OCI-LY3 (cell line): ENCODE measurements around the gene TTC7B.

Source experiments
- CTCF ChIP-seq: fragments of 200-600, 300-600 bp; sonication (generic); IDR thresholded peaks from 2 replicates; pipeline ENCODE4 v1.5.1; 2014; ENCODE audit warnings: antibody characterized with exemption, low read length, low read depth
- EZH2phosphoT487 ChIP-seq: fragments of 200-600 bp; shearing (Covaris generic); IDR thresholded peaks from 2 replicates; pipeline ENCODE4 v1.6.1; 2018; ENCODE audit warnings: antibody characterized with exemption, mixed run types, low read depth

GRCh38 chr14:90549794-90550641, 266.2 kb downstream of the TTC7B start:
- TF ChIP-seq CTCF = no peak
- TF ChIP-seq EZH2phosphoT487 = no peak
